T-cell (primary cell): Measurements from ENCODE around the gene MAT2B. TPM values are rescaled to one million over a fixed set of nuclear protein-coding genes. Genes with fewer than 3 reads are reported as not detected.

Source experiments
- ATAC-seq, 4 experiments: fragments of 200-7000 bp in 3 of 4; fragments of 150-1000 bp in 1 of 4; cut with Tn5 transposase; replicated peaks in 1 of 4; 1 replicate in 3 of 4; 2 replicates in 1 of 4; pipeline ENCODE4 v1.10.0; 2021; ENCODE audit warnings: moderate library complexity in 3 of 4, mild to moderate bottlenecking in 2 of 4, moderate number of reproducible peaks in 1 of 4
- CTCF ChIA-PET, 2 donors: fragments of 300-600 bp; sonication (Branson Sonifier 250); formaldehyde crosslinking; loops; one replicate each; lab custom pipeline; 2022; ENCODE audit warnings: antibody characterized with exemption in 2 of 2; lab: Charles Lee
- POLR2A ChIA-PET, 2 donors: fragments of 300-600 bp; sonication (Branson Sonifier 250); formaldehyde crosslinking; loops; one replicate each; lab custom pipeline; 2022; ENCODE audit warnings: antibody characterized with exemption in 2 of 2; lab: Charles Lee
- DNase-seq, 35 experiments: peaks; one replicate each; pipeline versions ENCODE4 v3.0.0 to v3.0.0-alpha.2; 2013 to 2023
- H3K27ac ChIP-seq: one replicate; pipeline ENCODE4 v1.5.1; 2013; ENCODE audit warnings: low read length
- H3K27me3 ChIP-seq, 2 experiments: replicated peaks in 1 of 2; 1 replicate in 1 of 2; 2 replicates in 1 of 2; pipeline versions ENCODE4 v1.6.1 to v1.7.0; 2013; ENCODE audit warnings: low read length in 1 of 2, mixed read lengths in 1 of 2; ENCODE audit not compliant: control insufficient read depth in 2 of 2, insufficient read depth in 2 of 2; ENCODE audit errors: extremely low read depth in 1 of 2
- H3K36me3 ChIP-seq, 2 donors: 1 replicate in 1 of 2; 2 replicates in 1 of 2; pipeline versions ENCODE4 v1.6.1 to v1.7.0; 2013; ENCODE audit warnings: low read length in 1 of 2; ENCODE audit not compliant: control insufficient read depth in 2 of 2, insufficient read depth in 1 of 2; ENCODE audit errors: extremely low read depth in 1 of 2
- H3K4me1 ChIP-seq, 2 experiments: 1 replicate in 1 of 2; 2 replicates in 1 of 2; pipeline versions ENCODE4 v1.6.1 to v1.7.0; 2013; ENCODE audit warnings: low read length in 2 of 2, mixed read lengths in 1 of 2; ENCODE audit not compliant: insufficient read depth in 2 of 2, control insufficient read depth in 1 of 2; ENCODE audit errors: extremely low read depth in 1 of 2
- H3K4me3 ChIP-seq, 2 donors: 1 replicate in 1 of 2; 2 replicates in 1 of 2; pipeline versions ENCODE4 v1.5.1 to v1.7.0; 2013; ENCODE audit warnings: mild to moderate bottlenecking in 2 of 2, low read length in 1 of 2, moderate library complexity in 1 of 2; ENCODE audit not compliant: control insufficient read depth in 1 of 2; ENCODE audit errors: extremely low read depth in 1 of 2
- H3K9me3 ChIP-seq: 2 replicates; pipeline ENCODE4 v1.7.0; 2013
- H3K27ac Mint-ChIP-seq, 2 donors: one replicate each; pipeline ENCODE4 v1.8.0; 2020 to 2021; ENCODE audit warnings: mild to moderate bottlenecking in 2 of 2, mixed read lengths in 2 of 2
- H3K27me3 Mint-ChIP-seq, 2 donors: one replicate each; pipeline ENCODE4 v1.8.0; 2021 to 2022; ENCODE audit warnings: mixed read lengths in 2 of 2
- H3K36me3 Mint-ChIP-seq: one replicate; pipeline ENCODE4 v1.8.0; 2021; ENCODE audit warnings: mixed read lengths
- H3K4me1 Mint-ChIP-seq, 3 donors: one replicate each; pipeline ENCODE4 v1.8.0; 2020 to 2022; ENCODE audit warnings: mixed read lengths in 3 of 3, mild to moderate bottlenecking in 1 of 3
- H3K4me3 Mint-ChIP-seq, 3 donors: one replicate each; pipeline ENCODE4 v1.8.0; 2020 to 2022; ENCODE audit warnings: mild to moderate bottlenecking in 3 of 3, mixed read lengths in 3 of 3, moderate library complexity in 3 of 3
- H3K9me3 Mint-ChIP-seq, 3 donors: one replicate each; pipeline ENCODE4 v1.8.0; 2020 to 2022; ENCODE audit warnings: mixed read lengths in 3 of 3
- whole genome bisulfite sequencing: methylation state at CpG from one replicate; pipeline ENCODE4 v1.1.5; 2013; ENCODE audit warnings: missing lambda C conversion rate; ENCODE audit not compliant: insufficient coverage; 5-methylcytosine and 5-hydroxymethylcytosine counted together
- total RNA-seq, 35 experiments: library from RNA in 6 of 35; stranded (reverse) in 6 of 35; fragments of 120-200 nt in 1 of 35; gene quantifications; one replicate each; pipeline versions ENCODE4 v1.2.1 to v1.2.4 and lab custom pipeline; 2013 to 2026

MAT2B gene
- total RNA-seq, 5 donors from 2014 or later (not counting 1 experiment from before 2014, with no cell fraction given), result 62.2 to 131 (median 115) TPM

DNA sequence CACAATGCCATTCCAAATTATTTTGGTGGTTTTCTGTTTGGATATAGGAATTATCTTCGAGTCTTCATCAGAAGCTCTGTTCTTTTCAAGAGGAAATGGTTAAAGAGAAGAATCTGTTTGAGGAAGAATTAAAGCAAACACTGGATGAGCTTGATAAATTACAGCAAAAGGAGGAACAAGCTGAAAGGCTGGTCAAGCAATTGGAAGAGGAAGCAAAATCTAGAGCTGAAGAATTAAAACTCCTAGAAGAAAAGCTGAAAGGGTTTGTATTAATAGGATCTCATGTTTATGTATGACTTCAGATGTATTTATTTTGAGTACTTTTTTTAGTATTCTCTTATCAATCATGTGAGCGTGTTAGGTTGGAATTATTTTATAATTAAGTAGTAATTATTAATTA lies 30.0 kb upstream of the MAT2B start:
- Histone ChIP-seq H3K27me3 (no peaks in the 10 kb centered on the region), H3K9me3 (no peaks in the 10 kb centered on the region), H3K4me1 (no peaks in the 10 kb centered on the region), H3K4me3 (no peak overlapping the region), H3K27ac (no peak overlapping the region), H3K36me3 (no peaks in the 10 kb centered on the region)
- Mint-ChIP-seq H3K4me1 (peaks cover 0 to 11% (median 1%) of the 10 kb centered on the region in 3 donors), H3K4me3 (no peak overlapping the region), H3K27ac (no peak overlapping the region), H3K27me3 (no peaks in the 10 kb centered on the region), H3K36me3 (no peaks in the 10 kb centered on the region), H3K9me3 (no peaks in the 10 kb centered on the region)
- no CpG with 5 or more reads among the region's 2 CpGs for whole genome bisulfite sequencing
- DNase-seq, result no peak
- no peak for ATAC-seq
- CTCF ChIA-PET, result interaction anchor here (0.7 to 3.8 kb wide), 12 partner anchors 8 to 44 kb away, joined by 3 to 37 read pairs (median 4); partner anchors contain the start of genes MAT2B (in 2 of the 2), HMMR (in 1 of the 2) and NUDCD2 (in 1 of the 2)
- POLR2A ChIA-PET, result no interaction called here

DNA sequence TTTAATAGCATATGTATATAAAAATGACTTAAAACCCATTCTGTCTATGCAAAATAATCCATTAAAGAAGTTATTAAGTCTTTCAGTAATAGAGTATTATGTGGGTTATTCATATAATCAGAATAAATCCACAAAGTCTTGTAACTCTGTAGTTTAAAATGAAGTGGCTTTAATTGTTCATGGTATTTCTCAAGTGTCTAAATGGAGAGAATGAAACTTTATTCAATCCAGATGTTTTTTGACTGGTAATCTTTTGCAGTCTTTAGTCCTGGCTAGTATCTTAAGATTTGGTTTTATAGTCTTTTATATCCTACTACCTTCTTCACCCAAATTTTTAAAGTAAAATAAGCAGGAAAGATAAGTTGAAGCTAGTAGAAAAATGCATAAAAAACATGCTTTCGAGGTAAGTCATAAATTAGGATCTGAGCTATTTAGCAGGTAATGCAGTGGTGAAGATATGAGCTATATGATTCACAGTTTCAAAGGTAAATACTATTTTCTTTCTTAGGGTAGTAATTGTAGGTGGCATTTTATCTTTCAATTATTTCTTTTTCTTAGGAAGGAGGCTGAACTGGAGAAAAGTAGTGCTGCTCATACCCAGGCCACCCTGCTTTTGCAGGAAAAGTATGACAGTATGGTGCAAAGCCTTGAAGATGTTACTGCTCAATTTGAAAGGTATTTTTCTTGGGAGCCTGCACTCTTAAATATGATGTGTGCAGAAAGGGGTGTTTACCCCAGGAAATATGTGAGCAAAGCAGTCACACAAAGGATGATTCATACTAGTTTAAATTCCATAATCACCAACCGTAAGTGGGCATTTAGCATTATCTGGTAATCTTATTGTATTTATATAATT lies 27.1 kb upstream of the MAT2B start:
- no peaks in the 10 kb centered on the region for H3K27me3 Mint-ChIP-seq
- no peak overlapping the region for H3K4me3 ChIP-seq
- peaks cover 0 to 13% (median 1%) of the 10 kb centered on the region in 3 donors for H3K4me1 Mint-ChIP-seq
- ChIA-PET CTCF (interaction anchor here in 1 of 2 donors (0.6 to 2.0 kb wide), 4 partner anchors 10 to 290 kb away, joined by 3 to 9 read pairs (median 3); partner anchors contain the start of gene NUDCD2), POLR2A (no interaction called here)
- H3K36me3 Mint-ChIP-seq, result no peaks in the 10 kb centered on the region
- H3K36me3 ChIP-seq, result no peaks in the 10 kb centered on the region
- no peaks in the 10 kb centered on the region for H3K9me3 Mint-ChIP-seq
- ATAC-seq (peak in 1 of 4 experiments; percentile 19), DNase-seq (no peak)
- no peaks in the 10 kb centered on the region for H3K9me3 ChIP-seq
- no peak overlapping the region for H3K4me3 Mint-ChIP-seq
- WGBS, result no CpG with 5 or more reads among the region's 2 CpGs
- H3K27me3 ChIP-seq, result no peaks in the 10 kb centered on the region
- no peaks in the 10 kb centered on the region for H3K4me1 ChIP-seq
- peak overlapping the region; percentile 8 to 20 for H3K27ac Mint-ChIP-seq
- no peak overlapping the region for H3K27ac ChIP-seq

DNA sequence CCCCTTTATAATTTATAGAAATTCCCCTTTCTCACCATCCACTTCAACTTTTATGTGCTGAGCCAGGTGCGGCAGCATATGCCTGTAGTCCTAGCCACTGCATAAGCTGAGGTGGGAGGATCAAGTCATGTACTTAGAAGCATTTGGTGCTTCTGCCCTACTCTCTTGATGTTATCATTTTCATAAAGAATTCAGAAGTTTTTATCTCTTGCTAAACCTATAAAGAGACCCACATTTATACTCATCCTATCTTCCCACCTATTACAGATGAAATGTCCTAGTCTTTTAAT lies 26.5 kb upstream of the MAT2B start:
- CTCF ChIA-PET, result interaction anchor here in 1 of 2 donors (0.6 to 2.0 kb wide), 4 partner anchors 10 to 289 kb away, joined by 3 to 9 read pairs (median 3); partner anchors contain the start of gene NUDCD2

DNA sequence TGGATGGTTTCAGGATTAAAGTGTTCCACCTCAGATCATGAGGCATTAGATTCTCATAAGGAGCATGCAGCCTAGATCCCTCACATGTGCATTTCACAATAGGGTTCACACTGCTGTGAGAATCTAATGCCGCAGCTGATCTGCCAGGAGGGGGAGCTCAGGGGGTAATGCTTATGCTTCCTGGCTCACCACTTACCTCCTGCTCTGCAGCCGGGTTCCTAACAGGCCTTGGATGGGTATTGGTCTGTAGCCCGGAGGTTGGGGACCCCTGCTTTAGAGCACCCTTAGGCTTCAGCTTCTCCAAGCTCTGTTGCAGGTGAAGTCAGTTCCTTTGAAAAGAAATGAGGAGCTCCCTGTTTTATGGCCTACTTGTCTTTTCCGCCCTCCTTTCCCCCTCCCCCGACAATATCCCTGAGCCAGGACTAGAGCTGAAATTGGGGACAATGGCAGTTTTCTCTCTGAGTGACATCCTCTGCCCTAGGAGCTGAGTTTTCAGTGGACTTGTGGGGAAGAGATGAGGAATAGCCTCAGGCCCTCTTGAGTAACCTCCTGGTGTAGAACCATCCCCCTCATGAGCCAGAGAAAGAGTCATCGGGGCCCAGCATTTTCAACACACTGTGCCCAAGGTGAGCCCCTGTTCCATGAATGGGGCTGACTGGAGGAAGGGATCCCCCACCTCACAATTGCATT lies 16.2 kb upstream of the MAT2B start:
- Histone ChIP-seq H3K4me1 (no peaks in the 10 kb centered on the region), H3K9me3 (no peaks in the 10 kb centered on the region), H3K36me3 (no peaks in the 10 kb centered on the region), H3K27me3 (no peaks in the 10 kb centered on the region), H3K27ac (no peak overlapping the region), H3K4me3 (no peak overlapping the region)
- no peak overlapping the region for H3K4me3 Mint-ChIP-seq
- H3K36me3 Mint-ChIP-seq, result no peaks in the 10 kb centered on the region
- H3K27ac Mint-ChIP-seq, result no peak overlapping the region
- ChIA-PET POLR2A (no interaction called here), CTCF (interaction anchor here (0.6 to 1.2 kb wide), 3 partner anchors 14 to 142 kb away, joined by 4 to 8 read pairs (median 4); no protein-coding TSS in a partner anchor)
- H3K27me3 Mint-ChIP-seq, result no peaks in the 10 kb centered on the region
- WGBS, result 100% methylated on average over 1 of the region's 6 CpGs
- ATAC-seq (peak in 2 of 4 experiments; percentile 45 to 60), DNase-seq (peak in 11 of 35 experiments; percentile 4 to 39 (median 18))
- no peaks in the 10 kb centered on the region for H3K9me3 Mint-ChIP-seq
- H3K4me1 Mint-ChIP-seq, result no peaks in the 10 kb centered on the region

More for the DNA sequence above, 26.5 kb upstream of the MAT2B start:
- H3K4me3 ChIP-seq, result no peak overlapping the region
- H3K27me3 ChIP-seq, result no peaks in the 10 kb centered on the region
- POLR2A ChIA-PET, result no interaction called here
- Mint-ChIP-seq H3K4me3 (no peak overlapping the region), H3K9me3 (no peaks in the 10 kb centered on the region), H3K27me3 (no peaks in the 10 kb centered on the region), H3K36me3 (no peaks in the 10 kb centered on the region), H3K4me1 (peaks cover 0 to 13% (median 0%) of the 10 kb centered on the region in 3 donors), H3K27ac (no peak overlapping the region)
- H3K27ac ChIP-seq, result no peak overlapping the region
- WGBS, result no CpG with 5 or more reads among the region's 1 CpG
- H3K9me3 ChIP-seq, result no peaks in the 10 kb centered on the region
- no peaks in the 10 kb centered on the region for H3K36me3 ChIP-seq
- no peaks in the 10 kb centered on the region for H3K4me1 ChIP-seq
- no peak for ATAC-seq
- no peak for DNase-seq

DNA sequence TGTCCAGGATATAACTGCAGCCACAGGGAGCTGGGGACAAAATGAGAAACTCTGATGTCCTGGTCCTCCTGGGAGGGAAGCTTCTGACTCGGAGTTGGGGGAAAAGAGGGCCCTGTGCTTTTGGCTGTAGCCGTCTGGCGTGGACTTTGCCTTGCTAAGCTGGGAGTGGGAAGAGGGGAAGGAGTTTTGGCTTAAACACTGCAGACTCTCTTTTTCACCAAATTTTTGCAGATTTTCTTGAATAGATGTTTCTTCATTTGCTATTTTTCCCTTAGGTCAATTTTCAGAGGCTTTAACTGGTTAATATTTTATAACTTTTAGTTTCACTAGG lies 15.7 kb upstream of the MAT2B start:
- Mint-ChIP-seq H3K4me3 (no peak overlapping the region), H3K27me3 (no peaks in the 10 kb centered on the region), H3K36me3 (no peaks in the 10 kb centered on the region), H3K27ac (no peak overlapping the region), H3K9me3 (no peaks in the 10 kb centered on the region), H3K4me1 (no peaks in the 10 kb centered on the region)
- CTCF ChIA-PET, result interaction anchor here (0.6 to 1.2 kb wide), 3 partner anchors 14 to 143 kb away, joined by 4 to 8 read pairs (median 4); no protein-coding TSS in a partner anchor
- no peaks in the 10 kb centered on the region for H3K9me3 ChIP-seq
- no peaks in the 10 kb centered on the region for H3K36me3 ChIP-seq
- DNase-seq, result no peak
- POLR2A ChIA-PET, result interaction anchor here in 1 of 2 donors (0.7 kb wide), 1 partner anchor 15 kb away, joined by 3 read pairs; no protein-coding TSS in a partner anchor
- no peak overlapping the region for H3K27ac ChIP-seq
- no peaks in the 10 kb centered on the region for H3K27me3 ChIP-seq
- H3K4me3 ChIP-seq, result no peak overlapping the region
- H3K4me1 ChIP-seq, result no peaks in the 10 kb centered on the region
- no peak for ATAC-seq
- 96% methylated on average over 3 of the region's 3 CpGs for WGBS

DNA sequence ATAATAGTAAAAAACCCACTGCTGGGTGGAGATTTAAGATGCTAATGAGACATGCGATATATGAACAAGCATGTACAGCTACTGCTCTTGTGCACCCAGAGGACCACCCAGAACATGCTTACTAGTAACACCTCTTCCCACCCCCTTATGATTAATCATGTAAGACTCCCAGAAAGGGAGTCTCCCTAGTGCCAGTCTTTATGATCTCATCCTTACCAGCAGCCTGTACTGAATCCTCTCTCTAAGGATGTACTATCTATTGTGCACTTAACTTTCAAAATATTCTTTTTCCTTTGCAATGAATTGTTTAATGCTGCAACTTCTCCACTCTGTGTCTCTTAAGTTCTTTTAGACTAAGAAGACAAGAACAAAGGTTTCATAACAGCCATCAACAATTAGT lies 9.1 kb upstream of the MAT2B start:
- Mint-ChIP-seq H3K36me3 (no peaks in the 10 kb centered on the region), H3K4me3 (no peak overlapping the region), H3K27ac (no peak overlapping the region), H3K4me1 (no peaks in the 10 kb centered on the region), H3K27me3 (no peaks in the 10 kb centered on the region), H3K9me3 (no peaks in the 10 kb centered on the region)
- Histone ChIP-seq H3K27ac (no peak overlapping the region), H3K9me3 (no peaks in the 10 kb centered on the region), H3K27me3 (no peaks in the 10 kb centered on the region), H3K36me3 (no peaks in the 10 kb centered on the region), H3K4me3 (no peak overlapping the region), H3K4me1 (no peaks in the 10 kb centered on the region)
- ChIA-PET CTCF (no interaction called here), POLR2A (no interaction called here)
- ATAC-seq (no peak), DNase-seq (no peak)
- WGBS, result no CpG with 5 or more reads among the region's 1 CpG
